ENCODE measurements around the gene C2CD2L. TPM values are rescaled to one million over a fixed set of nuclear protein-coding genes. Genes with fewer than 3 reads are reported as not detected.
"Not testable (repeated sequence)": the region's sequence is repeated elsewhere in the genome, so short reads cannot be mapped to it uniquely, and the experiment has no call there.

The C2CD2L gene
- 10 to 100 TPM; 10.0 to 13.5 (median 10.8) TPM for total RNA-seq (2021; fragmentation: NEBNext Ultra II Directional; extraction: Animal tissue kit (Norgen Biotek cat#: 25700))
- long read RNA-seq, partial matches to known transcripts, result 1 of 1 reads
- long read RNA-seq, other reads (novel, unspliced or antisense), result 0 of 1 reads

- H3K9me3 Mint-ChIP-seq, result no peaks in the 10 kb centered on the region
- H3K4me1 Mint-ChIP-seq (ENCODE audit: low read depth), result peaks cover 34% of the 10 kb centered on the region
- DNase-seq, result peak; percentile 79
- peak within 1 kb of the TSS; percentile 91 for H3K27ac Mint-ChIP-seq
- H3K36me3 Mint-ChIP-seq (ENCODE audit: low read depth), result peaks cover 12% of the 10 kb centered on the region; the same call in 1 of the 2 replicates
- H3K27me3 Mint-ChIP-seq (ENCODE audit: insufficient read depth), result no peaks in the 10 kb centered on the region; the same call in 1 of the 2 replicates
- no peak for TF ChIP-seq CTCF (IDR thresholded peaks at IDR 0.05)
- peak within 1 kb of the TSS; percentile 89 for H3K4me3 Mint-ChIP-seq
Observed at GRCh38 chr11:119106564-119107537, at the start of gene C2CD2L. C2CD2L (plus strand) TSS chr11:119107344; CDS start chr11:119107742, 398 bp downstream.

GRCh38 chr11:119059128-119059527, 48.0 kb upstream of the C2CD2L start:
- Mint-ChIP-seq H3K4me1 (ENCODE audit: low read depth) (peaks cover 39% of the 10 kb centered on the region), H3K36me3 (ENCODE audit: low read depth) (peaks cover 11% of the 10 kb centered on the region)
- H3K27me3 Mint-ChIP-seq (ENCODE audit: insufficient read depth); H3K4me3 Mint-ChIP-seq; H3K27ac Mint-ChIP-seq; DNase-seq; H3K9me3 Mint-ChIP-seq: not testable (repeated sequence)

- Mint-ChIP-seq H3K4me1 (ENCODE audit: low read depth) (peaks cover 35% of the 10 kb centered on the region), H3K27me3 (ENCODE audit: insufficient read depth) (no peaks in the 10 kb centered on the region; the same call in 1 of the 2 replicates), H3K9me3 (no peaks in the 10 kb centered on the region), H3K4me3 (no peak overlapping the region), H3K27ac (no peak overlapping the region; the same call in 1 of the 2 replicates), H3K36me3 (ENCODE audit: low read depth) (no peaks in the 10 kb centered on the region; the same call in 1 of the 2 replicates)
- TF ChIP-seq CTCF (IDR thresholded peaks at IDR 0.05), result no peak
- no peak for DNase-seq
Observed at GRCh38 chr11:119061256-119061655, 45.9 kb upstream of the C2CD2L start.

GRCh38 chr11:119062779-119063178, 44.4 kb upstream of the C2CD2L start:
- Mint-ChIP-seq H3K4me1 (ENCODE audit: low read depth) (peaks cover 43% of the 10 kb centered on the region), H3K27me3 (ENCODE audit: insufficient read depth) (no peaks in the 10 kb centered on the region), H3K9me3 (no peaks in the 10 kb centered on the region), H3K27ac (peak overlapping the region; percentile 83), H3K36me3 (ENCODE audit: low read depth) (peaks cover 1% of the 10 kb centered on the region; the same call in 1 of the 2 replicates), H3K4me3 (no peak overlapping the region)
- no peak for TF ChIP-seq CTCF (IDR thresholded peaks at IDR 0.05)
- DNase-seq, result peak; percentile 58

- Mint-ChIP-seq H3K27me3 (ENCODE audit: insufficient read depth) (peaks cover 1% of the 10 kb centered on the region; the same call in 1 of the 2 replicates), H3K36me3 (ENCODE audit: low read depth) (peaks cover 9% of the 10 kb centered on the region; the same call in 1 of the 2 replicates), H3K27ac (no peak overlapping the region; the same call in 1 of the 2 replicates), H3K4me3 (no peak overlapping the region), H3K4me1 (ENCODE audit: low read depth) (peaks cover 40% of the 10 kb centered on the region), H3K9me3 (no peaks in the 10 kb centered on the region)
- TF ChIP-seq CTCF (IDR thresholded peaks at IDR 0.05), result peak; percentile 71
- peak; percentile 38 for DNase-seq
Observed at GRCh38 chr11:119065369-119065768, 41.8 kb upstream of the C2CD2L start.

Measured in HFFc6 (cell line).